Panc1 (cell line): ENCODE measurements around the gene GALNT15.

Experiments used
- POLR2AphosphoS5 ChIP-seq: IDR thresholded peaks from 2 replicates; pipeline ENCODE4 v1.6.1; 2012; ENCODE audit warnings: mild to moderate bottlenecking, low read depth, low read length, moderate library complexity
- SIN3A ChIP-seq: IDR thresholded peaks from 2 replicates; pipeline ENCODE4 v1.6.1; 2012; ENCODE audit warnings: low read depth, mild to moderate bottlenecking, low read length, moderate library complexity, borderline replicate concordance; ENCODE audit not compliant: insufficient read depth
- TF ChIP-seq, protein P1 (sequence below): fragments of 450-650 bp; IDR thresholded peaks from 2 replicates; pipeline ENCODE4 v1.5.1; 2017; ENCODE audit warnings: mild to moderate bottlenecking
- TF ChIP-seq, protein P2 (sequence below), 2 experiments: IDR thresholded peaks; 2 replicates each; pipeline ENCODE4 v1.6.1; 2011 to 2012; ENCODE audit warnings: low read depth in 2 of 2, control low read depth in 1 of 2, low read length in 1 of 2, mild to moderate bottlenecking in 1 of 2, moderate library complexity in 1 of 2; ENCODE audit not compliant: insufficient read depth in 1 of 2

DNA sequence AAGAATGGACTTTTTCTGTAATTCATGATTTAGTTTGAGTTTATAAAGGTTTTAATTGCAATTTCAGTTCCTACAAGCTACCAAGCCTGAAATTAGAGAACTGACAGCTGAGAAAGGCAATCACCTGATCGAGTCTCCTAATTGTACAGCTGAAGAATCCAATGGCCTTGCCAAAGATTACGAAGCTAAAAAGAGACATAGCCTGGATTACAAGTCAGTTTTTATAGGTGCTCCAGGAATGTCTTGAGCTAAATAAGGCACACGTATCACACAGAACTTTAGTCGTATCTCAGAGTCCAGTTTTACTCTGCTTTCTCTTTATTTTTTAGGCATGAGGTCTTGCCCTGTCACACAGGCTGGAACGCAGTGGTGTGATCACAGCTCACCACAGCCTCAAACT, 83.7 kb downstream of the GALNT15 start:
- TF ChIP-seq, protein P1, sequence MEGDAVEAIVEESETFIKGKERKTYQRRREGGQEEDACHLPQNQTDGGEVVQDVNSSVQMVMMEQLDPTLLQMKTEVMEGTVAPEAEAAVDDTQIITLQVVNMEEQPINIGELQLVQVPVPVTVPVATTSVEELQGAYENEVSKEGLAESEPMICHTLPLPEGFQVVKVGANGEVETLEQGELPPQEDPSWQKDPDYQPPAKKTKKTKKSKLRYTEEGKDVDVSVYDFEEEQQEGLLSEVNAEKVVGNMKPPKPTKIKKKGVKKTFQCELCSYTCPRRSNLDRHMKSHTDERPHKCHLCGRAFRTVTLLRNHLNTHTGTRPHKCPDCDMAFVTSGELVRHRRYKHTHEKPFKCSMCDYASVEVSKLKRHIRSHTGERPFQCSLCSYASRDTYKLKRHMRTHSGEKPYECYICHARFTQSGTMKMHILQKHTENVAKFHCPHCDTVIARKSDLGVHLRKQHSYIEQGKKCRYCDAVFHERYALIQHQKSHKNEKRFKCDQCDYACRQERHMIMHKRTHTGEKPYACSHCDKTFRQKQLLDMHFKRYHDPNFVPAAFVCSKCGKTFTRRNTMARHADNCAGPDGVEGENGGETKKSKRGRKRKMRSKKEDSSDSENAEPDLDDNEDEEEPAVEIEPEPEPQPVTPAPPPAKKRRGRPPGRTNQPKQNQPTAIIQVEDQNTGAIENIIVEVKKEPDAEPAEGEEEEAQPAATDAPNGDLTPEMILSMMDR, result no peak
- TF ChIP-seq, protein P2, sequence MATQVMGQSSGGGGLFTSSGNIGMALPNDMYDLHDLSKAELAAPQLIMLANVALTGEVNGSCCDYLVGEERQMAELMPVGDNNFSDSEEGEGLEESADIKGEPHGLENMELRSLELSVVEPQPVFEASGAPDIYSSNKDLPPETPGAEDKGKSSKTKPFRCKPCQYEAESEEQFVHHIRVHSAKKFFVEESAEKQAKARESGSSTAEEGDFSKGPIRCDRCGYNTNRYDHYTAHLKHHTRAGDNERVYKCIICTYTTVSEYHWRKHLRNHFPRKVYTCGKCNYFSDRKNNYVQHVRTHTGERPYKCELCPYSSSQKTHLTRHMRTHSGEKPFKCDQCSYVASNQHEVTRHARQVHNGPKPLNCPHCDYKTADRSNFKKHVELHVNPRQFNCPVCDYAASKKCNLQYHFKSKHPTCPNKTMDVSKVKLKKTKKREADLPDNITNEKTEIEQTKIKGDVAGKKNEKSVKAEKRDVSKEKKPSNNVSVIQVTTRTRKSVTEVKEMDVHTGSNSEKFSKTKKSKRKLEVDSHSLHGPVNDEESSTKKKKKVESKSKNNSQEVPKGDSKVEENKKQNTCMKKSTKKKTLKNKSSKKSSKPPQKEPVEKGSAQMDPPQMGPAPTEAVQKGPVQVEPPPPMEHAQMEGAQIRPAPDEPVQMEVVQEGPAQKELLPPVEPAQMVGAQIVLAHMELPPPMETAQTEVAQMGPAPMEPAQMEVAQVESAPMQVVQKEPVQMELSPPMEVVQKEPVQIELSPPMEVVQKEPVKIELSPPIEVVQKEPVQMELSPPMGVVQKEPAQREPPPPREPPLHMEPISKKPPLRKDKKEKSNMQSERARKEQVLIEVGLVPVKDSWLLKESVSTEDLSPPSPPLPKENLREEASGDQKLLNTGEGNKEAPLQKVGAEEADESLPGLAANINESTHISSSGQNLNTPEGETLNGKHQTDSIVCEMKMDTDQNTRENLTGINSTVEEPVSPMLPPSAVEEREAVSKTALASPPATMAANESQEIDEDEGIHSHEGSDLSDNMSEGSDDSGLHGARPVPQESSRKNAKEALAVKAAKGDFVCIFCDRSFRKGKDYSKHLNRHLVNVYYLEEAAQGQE (IDR thresholded peaks at IDR 0.05; ENCODE audit: insufficient read depth in 1 of 2, low read depth in 2 of 2, low read length in 1 of 2), result no peak
- TF ChIP-seq POLR2AphosphoS5 (no peak), SIN3A (no peak)
